ENCODE measurements around the gene PLEK. TPM values are rescaled to one million over a fixed set of nuclear protein-coding genes. Genes with fewer than 3 reads are reported as not detected.
A peak's percentile ranks its signal among the peaks of the same experiment; 100 is the strongest.

PLEK gene
- total and polyA plus RNA-seq, 10 of the 15 experiments (the other 5 are each of a cell fraction or from before 2014, with no cell fraction given), result 229 to 804 (median 362) TPM

- no peak for TF ChIP-seq HCFC1 (IDR thresholded peaks at IDR 0.05; ENCODE audit: low read length)
- TF ChIP-seq, protein P1, sequence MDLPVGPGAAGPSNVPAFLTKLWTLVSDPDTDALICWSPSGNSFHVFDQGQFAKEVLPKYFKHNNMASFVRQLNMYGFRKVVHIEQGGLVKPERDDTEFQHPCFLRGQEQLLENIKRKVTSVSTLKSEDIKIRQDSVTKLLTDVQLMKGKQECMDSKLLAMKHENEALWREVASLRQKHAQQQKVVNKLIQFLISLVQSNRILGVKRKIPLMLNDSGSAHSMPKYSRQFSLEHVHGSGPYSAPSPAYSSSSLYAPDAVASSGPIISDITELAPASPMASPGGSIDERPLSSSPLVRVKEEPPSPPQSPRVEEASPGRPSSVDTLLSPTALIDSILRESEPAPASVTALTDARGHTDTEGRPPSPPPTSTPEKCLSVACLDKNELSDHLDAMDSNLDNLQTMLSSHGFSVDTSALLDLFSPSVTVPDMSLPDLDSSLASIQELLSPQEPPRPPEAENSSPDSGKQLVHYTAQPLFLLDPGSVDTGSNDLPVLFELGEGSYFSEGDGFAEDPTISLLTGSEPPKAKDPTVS (IDR thresholded peaks at IDR 0.05; ENCODE audit: low read depth, low read length), result no peak
- peak; percentile 27; the same call in 1 of the 2 replicates for TF ChIP-seq CHD2 (IDR thresholded peaks at IDR 0.05; ENCODE audit: borderline replicate concordance, low read depth, low read length)
- no peak for TF ChIP-seq KDM1A (IDR thresholded peaks at IDR 0.05; ENCODE audit: borderline replicate concordance)
- TF ChIP-seq LARP7 (IDR thresholded peaks at IDR 0.05), result no peak
- peak; percentile 23; the same call in 1 of the 2 replicates for TF ChIP-seq HDGF (IDR thresholded peaks at IDR 0.05)
- no peak for TF ChIP-seq KAT2A (conservative IDR thresholded peaks at IDR 0.05; ENCODE audit: control insufficient read depth, low read depth, low read length)
- TF ChIP-seq EED (IDR thresholded peaks at IDR 0.05; ENCODE audit: low read depth), result peak; percentile 87
- TF ChIP-seq PKNOX1 (IDR thresholded peaks at IDR 0.05), result no peak; the same call in none of the 2 replicates
- peak; percentile 34; the same call in 1 of the 2 replicates for TF ChIP-seq GATAD2B (conservative IDR thresholded peaks at IDR 0.05; ENCODE audit: low read depth)
- TF ChIP-seq PML (IDR thresholded peaks at IDR 0.05; ENCODE audit: low read length), result peak; percentile 83
- peak; percentile 89 for TF ChIP-seq CUX1 (IDR thresholded peaks at IDR 0.05; ENCODE audit: insufficient replicate concordance, low read depth, low read length)
- TF ChIP-seq YBX1 (IDR thresholded peaks at IDR 0.05), result no peak
- TF ChIP-seq ZNF274 (IDR thresholded peaks at IDR 0.05; ENCODE audit: insufficient read depth, insufficient read length), result no peak
- TF ChIP-seq HDAC6 (IDR thresholded peaks at IDR 0.05; ENCODE audit: unreplicated experiment), result no peak
- TF ChIP-seq SKIL (IDR thresholded peaks at IDR 0.05; ENCODE audit: low read depth, poor library complexity, severe bottlenecking), result peak; percentile 81
- no peak for TF ChIP-seq RFX5 (IDR thresholded peaks at IDR 0.05; ENCODE audit: low read depth, low read length)
- no peak; the same call in 1 of the 2 replicates for TF ChIP-seq MAX (IDR thresholded peaks at IDR 0.05; ENCODE audit: low read depth, low read length)
- peak; percentile 60; the same call in 1 of the 2 replicates for TF ChIP-seq CREB1 (IDR thresholded peaks at IDR 0.05; ENCODE audit: low read depth)
- no peak for TF ChIP-seq HDAC2 (IDR thresholded peaks at IDR 0.05)
- TF ChIP-seq ZSCAN29 (IDR thresholded peaks at IDR 0.05), result no peak
Observed at GRCh38 chr2:68387408-68388350, 22.6 kb downstream of the PLEK start (continued).

Measured in GM12878 (cell line).